GM10266 (cell line): ENCODE measurements around the gene SLC35B2.
A peak's percentile ranks its signal among the peaks of the same experiment; 100 is the strongest.

Source experiments
- DNase-seq: peaks from one replicate; pipeline ENCODE4 v3.0.0; 2012; ENCODE audit errors: extremely low spot score
- TF ChIP-seq, protein P1 (sequence below): IDR thresholded peaks from 2 replicates; pipeline ENCODE4 v1.5.1; 2012; ENCODE audit warnings: mild to moderate bottlenecking, low read depth; ENCODE audit not compliant: control insufficient read depth, insufficient read depth; ENCODE audit errors: missing control alignments

The SLC35B2 gene

DNA sequence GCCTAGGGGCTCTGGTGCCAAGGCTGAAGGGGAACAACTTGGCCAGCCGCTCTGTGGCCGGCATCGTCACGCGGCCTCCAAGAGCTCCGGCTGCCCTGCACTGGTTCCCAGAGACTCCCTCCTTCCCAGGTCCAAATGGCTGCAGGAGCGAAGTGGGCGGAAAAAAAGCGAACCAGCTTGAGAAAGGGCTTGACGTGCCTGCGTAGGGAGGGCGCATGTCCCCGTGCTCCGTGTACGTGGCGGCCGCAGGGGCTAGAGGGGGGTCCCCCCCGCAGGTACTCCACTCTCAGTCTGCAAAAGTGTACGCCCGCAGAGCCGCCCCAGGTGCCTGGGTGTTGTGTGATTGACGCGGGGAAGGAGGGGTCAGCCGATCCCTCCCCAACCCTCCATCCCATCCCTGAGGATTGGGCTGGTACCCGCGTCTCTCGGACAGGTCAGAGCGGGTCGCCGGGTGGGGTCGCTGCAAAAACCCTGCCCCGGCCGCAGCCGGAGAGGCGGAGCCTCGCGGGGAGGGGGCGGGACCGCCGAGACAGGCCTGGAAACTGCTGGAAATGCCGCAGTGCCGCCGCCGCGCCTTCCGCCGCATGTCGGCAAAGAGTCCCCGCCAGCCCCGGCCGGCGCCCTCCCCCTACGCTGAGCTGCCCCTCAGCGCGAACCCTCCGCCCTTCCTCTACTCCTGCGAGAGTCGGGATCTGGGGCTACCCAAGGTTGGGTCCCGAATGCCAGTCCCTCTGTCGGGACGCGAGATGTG is 11.2 kb downstream of the SLC35B2 start:
- peak; percentile 85 for DNase-seq
- TF ChIP-seq, protein P1, sequence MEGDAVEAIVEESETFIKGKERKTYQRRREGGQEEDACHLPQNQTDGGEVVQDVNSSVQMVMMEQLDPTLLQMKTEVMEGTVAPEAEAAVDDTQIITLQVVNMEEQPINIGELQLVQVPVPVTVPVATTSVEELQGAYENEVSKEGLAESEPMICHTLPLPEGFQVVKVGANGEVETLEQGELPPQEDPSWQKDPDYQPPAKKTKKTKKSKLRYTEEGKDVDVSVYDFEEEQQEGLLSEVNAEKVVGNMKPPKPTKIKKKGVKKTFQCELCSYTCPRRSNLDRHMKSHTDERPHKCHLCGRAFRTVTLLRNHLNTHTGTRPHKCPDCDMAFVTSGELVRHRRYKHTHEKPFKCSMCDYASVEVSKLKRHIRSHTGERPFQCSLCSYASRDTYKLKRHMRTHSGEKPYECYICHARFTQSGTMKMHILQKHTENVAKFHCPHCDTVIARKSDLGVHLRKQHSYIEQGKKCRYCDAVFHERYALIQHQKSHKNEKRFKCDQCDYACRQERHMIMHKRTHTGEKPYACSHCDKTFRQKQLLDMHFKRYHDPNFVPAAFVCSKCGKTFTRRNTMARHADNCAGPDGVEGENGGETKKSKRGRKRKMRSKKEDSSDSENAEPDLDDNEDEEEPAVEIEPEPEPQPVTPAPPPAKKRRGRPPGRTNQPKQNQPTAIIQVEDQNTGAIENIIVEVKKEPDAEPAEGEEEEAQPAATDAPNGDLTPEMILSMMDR, result peak; percentile 61

DNA sequence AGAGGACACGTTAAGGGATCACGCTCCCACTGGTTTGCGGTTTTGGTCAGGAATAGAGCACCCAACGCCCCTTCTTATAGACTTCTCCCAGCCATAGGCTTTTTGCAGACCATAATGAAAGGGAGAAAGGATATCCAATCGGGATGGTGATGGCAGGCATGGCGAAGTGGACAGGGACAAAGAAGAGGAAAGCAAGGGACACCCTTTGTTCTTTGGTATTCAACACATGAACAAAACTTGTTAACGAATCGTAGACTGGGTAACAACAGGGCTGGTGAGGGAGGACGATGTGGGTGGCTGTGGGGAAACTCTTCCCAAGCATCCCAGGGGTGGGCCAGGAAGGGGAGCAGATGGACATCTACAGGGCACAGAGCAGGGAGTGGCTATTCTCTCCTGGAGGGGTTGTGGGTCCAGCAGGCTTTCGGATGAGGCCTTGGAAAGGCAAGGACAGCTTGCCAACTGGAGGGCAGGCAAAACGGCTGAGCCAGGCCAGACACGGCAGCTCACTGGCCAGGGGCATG is 11.9 kb downstream of the SLC35B2 start:
- TF ChIP-seq, protein P1, result no peak
- no peak for DNase-seq

DNA sequence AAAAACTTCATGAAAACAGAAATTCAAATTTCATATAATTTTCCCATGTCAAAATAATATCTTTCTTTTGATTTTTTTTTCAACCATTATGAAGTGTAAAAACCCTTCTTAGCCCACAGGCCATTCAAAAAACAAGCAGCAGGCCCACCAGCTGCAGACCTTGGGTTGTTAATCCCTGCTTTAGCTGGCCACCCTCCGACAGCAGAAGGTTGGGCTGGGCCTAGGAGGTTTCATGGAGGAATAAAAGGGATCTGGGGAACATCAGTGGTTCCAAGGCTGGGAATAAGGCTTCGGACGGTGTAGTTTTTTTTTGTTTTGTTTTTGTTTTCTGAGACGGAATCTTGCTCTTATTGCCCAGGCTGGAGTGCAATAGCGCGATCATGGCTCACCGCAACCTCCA is 14.0 kb downstream of the SLC35B2 start:
- DNase-seq, result no peak

DNA sequence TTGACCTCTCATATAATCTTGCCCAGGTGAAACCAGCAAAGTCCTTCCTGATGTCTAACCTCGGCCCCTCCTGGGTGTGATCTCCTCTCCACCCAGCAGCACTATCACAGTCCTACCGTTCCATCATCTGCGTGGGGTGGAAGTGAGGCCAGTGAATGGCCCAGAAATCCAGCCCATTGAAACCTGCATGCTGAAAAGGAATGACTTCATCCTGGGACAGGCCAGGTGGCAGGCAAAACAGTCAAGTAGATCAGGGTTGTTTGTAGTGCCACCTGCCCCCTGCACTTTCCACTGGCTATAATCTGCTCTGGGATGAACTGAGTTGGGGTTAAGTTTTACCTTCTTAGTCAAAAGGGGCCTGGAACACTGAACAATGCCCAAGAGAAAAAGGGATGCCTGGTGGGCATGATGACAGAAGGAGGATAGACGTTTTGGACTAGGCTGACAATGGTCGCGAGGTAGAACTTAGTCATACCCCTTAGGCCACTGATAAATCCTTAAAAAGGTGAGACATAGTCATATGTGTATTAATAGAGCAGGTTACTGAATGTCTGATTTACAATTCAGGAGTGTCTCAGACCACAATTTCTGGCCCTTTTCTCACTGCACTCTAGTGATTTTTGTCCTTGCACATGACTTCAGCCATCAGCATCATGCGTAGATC is 18.5 kb downstream of the SLC35B2 start:
- TF ChIP-seq, protein P1, result no peak
- DNase-seq, result no peak

More for the DNA sequence above, 14.0 kb downstream of the SLC35B2 start:
- TF ChIP-seq, protein P1, result no peak

DNA sequence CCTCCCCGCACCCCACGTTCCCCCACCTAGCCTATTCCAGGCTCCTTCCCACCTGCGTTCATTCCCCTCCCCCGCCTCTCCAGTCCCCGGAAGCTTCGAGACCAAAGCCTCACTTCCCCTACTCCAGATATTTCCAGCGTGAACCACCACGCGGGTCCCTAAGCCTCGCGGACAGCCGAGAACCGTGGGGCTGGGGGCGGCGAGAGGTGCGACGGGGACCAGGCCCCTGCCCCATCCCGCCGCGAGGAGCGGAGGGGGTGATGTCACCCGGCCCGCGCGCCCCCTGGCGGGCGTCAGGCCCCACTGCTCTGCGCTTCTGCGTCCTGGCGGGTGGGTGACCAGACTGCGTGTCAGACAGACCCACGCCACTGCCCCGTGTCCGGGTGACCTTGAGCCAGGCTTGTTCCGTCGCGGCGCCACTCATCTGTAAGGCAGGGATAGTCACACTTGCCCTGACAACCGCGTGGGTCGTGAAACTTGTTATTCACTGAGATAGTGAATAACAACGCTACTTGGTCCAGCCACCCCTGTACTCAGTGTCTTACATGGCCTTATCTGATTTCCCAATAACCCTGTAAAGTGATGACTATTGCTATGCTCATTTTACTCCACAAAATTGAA is 19.4 kb downstream of the SLC35B2 start:
- TF ChIP-seq, protein P1, result peak; percentile 96
- DNase-seq, result peak; percentile 85

DNA sequence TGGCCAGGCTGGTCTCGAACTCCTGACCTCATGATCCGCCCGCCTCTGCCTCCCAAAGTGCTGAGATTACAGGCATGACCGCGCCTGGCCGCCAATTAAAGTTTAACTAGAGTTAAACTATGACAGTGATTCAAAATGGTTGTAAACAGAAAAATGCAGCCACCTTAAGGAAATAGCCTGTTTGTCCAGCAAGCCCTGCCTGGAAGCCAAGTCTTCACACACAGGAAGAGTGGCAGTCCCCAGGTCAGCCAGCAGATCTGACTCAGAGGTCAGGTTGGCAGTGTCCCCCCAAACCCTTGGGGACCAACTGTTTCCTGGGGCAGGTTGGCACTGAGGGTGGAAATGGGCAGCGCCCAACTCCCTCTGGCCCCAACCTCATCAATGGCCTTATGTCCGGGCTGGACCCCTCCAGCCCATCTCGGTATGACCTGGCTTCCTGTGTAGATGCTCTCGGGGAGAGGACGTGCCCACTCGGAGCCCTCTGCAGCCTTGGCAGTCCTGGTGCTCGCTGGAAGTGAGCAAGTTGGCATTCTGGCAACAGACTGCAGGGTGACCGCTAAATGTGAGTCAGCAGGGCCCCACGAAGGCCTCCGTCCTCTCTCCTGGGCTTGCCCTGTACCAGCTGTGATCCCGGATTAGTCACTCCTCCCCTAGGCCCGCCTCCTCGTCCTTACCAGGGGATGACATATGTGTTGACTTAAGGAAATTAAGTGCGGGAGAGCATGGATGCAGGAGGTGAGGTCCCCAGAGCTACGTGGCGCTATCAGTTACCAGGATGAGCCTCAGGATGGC is 20.1 kb downstream of the SLC35B2 start:
- peak; percentile 78 for DNase-seq
- TF ChIP-seq, protein P1, result no peak
